Left lung (tissue), 10 donors: ENCODE data around the gene SSBP2. TPM values are rescaled to one million over a fixed set of nuclear protein-coding genes. Genes with fewer than 3 reads are reported as not detected.

Experiments
- ATAC-seq: fragments of 200-7000 bp; cut with Tn5 transposase; one replicate; pipeline ENCODE4 v1.9.1; 2020; ENCODE audit warnings: moderate library complexity
- DNase-seq, 4 donors: peaks; one replicate each; pipeline ENCODE4 v3.0.0-alpha.2; 2013 to 2020
- H3K27ac ChIP-seq, 2 donors: fragments of 200-600 bp; sonication (generic) in 1 of 2; one replicate each; pipeline versions ENCODE4 v1.5.0 to v1.8.0; 2020 to 2021
- H3K27me3 ChIP-seq, 2 donors: fragments of 200-600 bp; sonication (generic) in 1 of 2; one replicate each; pipeline versions ENCODE4 v1.5.0 to v1.8.0; 2020 to 2021
- H3K36me3 ChIP-seq, 2 donors: fragments of 200-600 bp; sonication (generic) in 1 of 2; one replicate each; pipeline versions ENCODE4 v1.5.0 to v1.8.0; 2020 to 2021
- H3K4me1 ChIP-seq, 2 donors: fragments of 200-600 bp; one replicate each; pipeline ENCODE4 v1.8.0; 2021
- H3K4me3 ChIP-seq, 2 donors: fragments of 200-600 bp; sonication (generic) in 1 of 2; one replicate each; pipeline versions ENCODE4 v1.5.0 to v1.8.0; 2020 to 2021; ENCODE audit warnings: mild to moderate bottlenecking in 1 of 2
- H3K9me3 ChIP-seq, 2 donors: fragments of 200-600 bp; sonication (generic) in 1 of 2; one replicate each; pipeline versions ENCODE4 v1.5.0 to v1.8.0; 2020 to 2021
- intact Hi-C, 2 donors: fragments of 100-400 bp; cut with DNase I; formaldehyde crosslinking; loops; one replicate each; pipeline versions ENCODE4 v1.11.2 to v1.14.2; 2022
- polyA plus RNA-seq, 6 donors: library from polyadenylated mRNA; unstranded; fragments of 120-200 nt; gene quantifications; one replicate each; pipeline ENCODE4 v1.2.1, GENCODE V29; 2013; ENCODE audit not compliant: insufficient read length in 6 of 6
- total RNA-seq, 2 donors: library from RNA; stranded (reverse); fragmentation: NEBNext Ultra II Directional; extraction: Animal tissue kit (Norgen Biotek cat#: 25700); gene quantifications; one replicate each; pipeline ENCODE4 v1.2.1, GENCODE V29; 2021
- TF ChIP-seq, protein P1 (sequence below), 2 donors: fragments of 200-600 bp; sonication (generic) in 1 of 2; IDR thresholded peaks; one replicate each; pipeline versions ENCODE4 v1.5.0 to v1.8.0; 2021; ENCODE audit warnings: antibody characterized with exemption in 2 of 2
- donor health status: DM: no; HTN: yes; CAD: no.
- donor health status: DM: no; HTN: no; CAD: no.

Gene SSBP2
- total and polyA plus RNA-seq, 8 donors: 31.6 to 103 (median 74.8) TPM

DNA sequence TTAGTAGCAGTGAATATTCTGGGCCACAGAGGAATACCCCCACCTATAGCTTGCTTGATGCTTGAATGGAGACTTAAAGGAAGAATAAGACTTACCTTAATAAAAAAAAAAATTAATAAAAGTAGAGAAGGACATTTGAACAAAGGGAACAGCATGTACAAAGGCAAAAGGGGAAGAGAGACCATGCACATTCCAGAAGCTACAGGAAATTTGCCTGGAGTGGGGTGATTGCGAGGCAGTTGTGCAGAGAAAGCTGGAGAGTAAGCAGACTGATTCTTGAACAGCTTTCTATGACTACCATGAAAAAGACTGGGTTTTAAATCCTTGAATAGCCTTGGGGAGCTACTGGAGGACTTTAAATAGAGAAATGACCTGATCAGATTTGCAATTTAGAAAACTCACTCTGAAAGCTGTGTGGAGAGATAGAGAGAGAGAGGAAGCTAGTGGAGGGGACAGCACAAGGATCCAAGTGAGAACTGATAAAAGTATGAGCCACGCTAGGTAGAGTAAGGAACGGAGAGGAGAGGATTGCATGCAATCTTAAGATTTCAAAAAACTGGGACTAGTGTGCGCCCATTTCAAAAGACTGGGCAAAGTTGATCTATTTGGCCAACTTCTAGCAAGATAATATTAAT, 12.5 kb upstream of the SSBP2 start:
- Histone ChIP-seq H3K36me3 (no peaks in the 10 kb centered on the region), H3K9me3 (no peaks in the 10 kb centered on the region), H3K4me3 (no peak overlapping the region), H3K27me3 (no peaks in the 10 kb centered on the region), H3K4me1 (peaks cover 0 to 3% of the 10 kb centered on the region in 2 donors), H3K27ac (no peak overlapping the region)
- ATAC-seq (peak; percentile 52), DNase-seq (no peak)
- intact Hi-C loops: no loop called here
- TF ChIP-seq, protein P1, sequence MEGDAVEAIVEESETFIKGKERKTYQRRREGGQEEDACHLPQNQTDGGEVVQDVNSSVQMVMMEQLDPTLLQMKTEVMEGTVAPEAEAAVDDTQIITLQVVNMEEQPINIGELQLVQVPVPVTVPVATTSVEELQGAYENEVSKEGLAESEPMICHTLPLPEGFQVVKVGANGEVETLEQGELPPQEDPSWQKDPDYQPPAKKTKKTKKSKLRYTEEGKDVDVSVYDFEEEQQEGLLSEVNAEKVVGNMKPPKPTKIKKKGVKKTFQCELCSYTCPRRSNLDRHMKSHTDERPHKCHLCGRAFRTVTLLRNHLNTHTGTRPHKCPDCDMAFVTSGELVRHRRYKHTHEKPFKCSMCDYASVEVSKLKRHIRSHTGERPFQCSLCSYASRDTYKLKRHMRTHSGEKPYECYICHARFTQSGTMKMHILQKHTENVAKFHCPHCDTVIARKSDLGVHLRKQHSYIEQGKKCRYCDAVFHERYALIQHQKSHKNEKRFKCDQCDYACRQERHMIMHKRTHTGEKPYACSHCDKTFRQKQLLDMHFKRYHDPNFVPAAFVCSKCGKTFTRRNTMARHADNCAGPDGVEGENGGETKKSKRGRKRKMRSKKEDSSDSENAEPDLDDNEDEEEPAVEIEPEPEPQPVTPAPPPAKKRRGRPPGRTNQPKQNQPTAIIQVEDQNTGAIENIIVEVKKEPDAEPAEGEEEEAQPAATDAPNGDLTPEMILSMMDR (IDR thresholded peaks at IDR 0.05): no peak

DNA sequence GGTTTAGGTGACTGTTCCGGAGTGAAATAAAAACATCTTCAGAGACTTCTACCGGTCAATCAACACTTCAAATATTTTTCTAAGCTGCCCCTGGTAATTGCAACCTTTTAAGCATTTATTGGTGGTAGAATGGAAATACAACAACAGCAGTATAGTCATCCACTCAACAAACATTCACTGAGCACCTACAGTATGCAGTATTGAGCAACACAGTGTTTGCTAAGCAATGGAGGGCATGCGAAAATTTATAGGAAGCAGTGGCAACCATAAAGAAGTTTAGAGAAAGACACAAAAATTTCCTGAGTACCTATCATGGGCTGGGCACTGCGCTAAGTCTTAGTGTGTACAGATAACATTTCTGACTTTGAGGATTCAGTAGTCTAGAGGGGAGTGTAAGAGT, 12.0 kb upstream of the SSBP2 start:
- H3K36me3 ChIP-seq: no peaks in the 10 kb centered on the region
- no peak overlapping the region for H3K4me3 ChIP-seq
- H3K27me3 ChIP-seq: no peaks in the 10 kb centered on the region
- ATAC-seq: peak; percentile 56
- intact Hi-C loops: no loop called here
- H3K9me3 ChIP-seq: no peaks in the 10 kb centered on the region
- peaks cover 0 to 3% of the 10 kb centered on the region in 2 donors for H3K4me1 ChIP-seq
- H3K27ac ChIP-seq: no peak overlapping the region
- TF ChIP-seq, protein P1 (IDR thresholded peaks at IDR 0.05): no peak
- DNase-seq: no peak

DNA sequence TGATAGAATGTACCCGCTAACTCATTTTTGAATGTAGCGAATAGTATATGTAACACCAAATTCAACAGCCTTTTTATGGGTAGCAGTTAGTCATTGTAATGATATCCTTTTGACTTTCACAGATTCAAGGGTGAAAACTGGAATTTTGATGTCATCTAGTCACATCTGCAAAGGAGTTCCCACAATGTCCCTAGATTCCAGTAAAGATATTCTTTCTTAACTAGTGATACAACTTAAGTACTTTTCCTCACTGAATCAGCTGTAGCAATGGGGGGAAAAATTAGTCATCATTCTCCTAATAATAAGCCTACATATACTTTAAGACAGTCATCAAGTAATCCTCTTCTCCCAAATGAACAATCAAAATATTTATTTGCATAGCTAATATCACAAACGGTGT, 11.5 kb upstream of the SSBP2 start:
- Histone ChIP-seq H3K4me1 (peaks cover 0 to 3% of the 10 kb centered on the region in 2 donors), H3K27ac (no peak overlapping the region), H3K36me3 (no peaks in the 10 kb centered on the region), H3K9me3 (no peaks in the 10 kb centered on the region), H3K4me3 (no peak overlapping the region), H3K27me3 (no peaks in the 10 kb centered on the region)
- intact Hi-C loops: no loop called here
- TF ChIP-seq, protein P1 (IDR thresholded peaks at IDR 0.05): no peak
- ATAC-seq (no peak), DNase-seq (no peak)

DNA sequence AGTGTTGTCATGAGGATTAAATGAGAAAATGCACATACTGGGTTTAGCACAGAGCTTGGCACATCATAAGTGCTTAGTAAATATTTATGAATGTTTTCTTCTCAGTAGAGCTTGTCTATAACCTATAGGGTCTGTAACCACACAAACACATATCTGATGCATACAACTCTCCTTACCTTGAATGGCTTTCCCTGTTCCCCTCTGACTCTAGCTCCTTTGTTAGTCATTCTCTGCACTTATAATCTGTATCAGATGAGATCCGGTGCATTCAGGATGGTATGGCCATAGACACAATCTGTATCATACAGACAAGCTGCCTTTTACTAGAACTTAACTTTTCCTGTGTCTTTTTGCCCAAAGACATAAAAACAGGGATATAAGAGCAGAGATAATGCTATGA, 11.1 kb upstream of the SSBP2 start:
- no peaks in the 10 kb centered on the region for H3K27me3 ChIP-seq
- ATAC-seq (no peak), DNase-seq (no peak)
- H3K9me3 ChIP-seq: no peaks in the 10 kb centered on the region
- no peak overlapping the region for H3K27ac ChIP-seq
- H3K4me3 ChIP-seq: no peak overlapping the region
- TF ChIP-seq, protein P1 (IDR thresholded peaks at IDR 0.05): no peak
- H3K36me3 ChIP-seq: no peaks in the 10 kb centered on the region
- intact Hi-C loops: no loop called here
- peaks cover 0 to 3% of the 10 kb centered on the region in 2 donors for H3K4me1 ChIP-seq

DNA sequence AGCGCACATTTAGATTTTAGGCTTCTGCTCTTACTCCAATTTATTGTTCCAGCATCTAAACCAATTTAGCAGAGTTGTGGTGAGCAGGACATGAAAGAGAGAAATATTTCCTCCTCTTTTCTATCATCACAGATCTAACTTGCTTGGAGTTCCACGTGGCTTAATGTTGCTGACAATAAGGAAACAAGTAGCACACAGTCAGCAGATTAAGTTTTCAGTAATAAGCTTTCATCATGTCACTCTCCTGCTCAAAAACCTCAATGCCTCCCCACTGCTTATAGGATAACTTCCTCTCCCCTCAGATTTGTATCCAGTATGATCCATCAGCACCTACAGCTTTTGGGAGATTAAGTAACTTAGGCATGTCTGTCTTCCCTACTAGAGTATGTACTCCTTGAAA, 10.4 kb upstream of the SSBP2 start:
- no peak for ATAC-seq
- intact Hi-C loops: no loop called here
- Histone ChIP-seq H3K27ac (no peak overlapping the region), H3K9me3 (no peaks in the 10 kb centered on the region), H3K36me3 (no peaks in the 10 kb centered on the region), H3K4me1 (peaks cover 0 to 5% of the 10 kb centered on the region in 2 donors), H3K27me3 (no peaks in the 10 kb centered on the region), H3K4me3 (no peak overlapping the region)
- no peak for DNase-seq
- TF ChIP-seq, protein P1 (IDR thresholded peaks at IDR 0.05): no peak
